Anterior cingulate cortex (tissue), 58 donors: Measurements from ENCODE around the gene ABCB10.
A peak's percentile ranks its signal among the peaks of the same experiment; 100 is the strongest.
"Not testable (repeated sequence)": the region's sequence is repeated elsewhere in the genome, so short reads cannot be mapped to it uniquely, and the experiment has no call there.

Experiments used
- DNase-seq, 58 donors: peaks; one replicate each; lab custom pipeline; 2025; lab: John Stamatoyannopoulos, UW

The ABCB10 gene

DNA sequence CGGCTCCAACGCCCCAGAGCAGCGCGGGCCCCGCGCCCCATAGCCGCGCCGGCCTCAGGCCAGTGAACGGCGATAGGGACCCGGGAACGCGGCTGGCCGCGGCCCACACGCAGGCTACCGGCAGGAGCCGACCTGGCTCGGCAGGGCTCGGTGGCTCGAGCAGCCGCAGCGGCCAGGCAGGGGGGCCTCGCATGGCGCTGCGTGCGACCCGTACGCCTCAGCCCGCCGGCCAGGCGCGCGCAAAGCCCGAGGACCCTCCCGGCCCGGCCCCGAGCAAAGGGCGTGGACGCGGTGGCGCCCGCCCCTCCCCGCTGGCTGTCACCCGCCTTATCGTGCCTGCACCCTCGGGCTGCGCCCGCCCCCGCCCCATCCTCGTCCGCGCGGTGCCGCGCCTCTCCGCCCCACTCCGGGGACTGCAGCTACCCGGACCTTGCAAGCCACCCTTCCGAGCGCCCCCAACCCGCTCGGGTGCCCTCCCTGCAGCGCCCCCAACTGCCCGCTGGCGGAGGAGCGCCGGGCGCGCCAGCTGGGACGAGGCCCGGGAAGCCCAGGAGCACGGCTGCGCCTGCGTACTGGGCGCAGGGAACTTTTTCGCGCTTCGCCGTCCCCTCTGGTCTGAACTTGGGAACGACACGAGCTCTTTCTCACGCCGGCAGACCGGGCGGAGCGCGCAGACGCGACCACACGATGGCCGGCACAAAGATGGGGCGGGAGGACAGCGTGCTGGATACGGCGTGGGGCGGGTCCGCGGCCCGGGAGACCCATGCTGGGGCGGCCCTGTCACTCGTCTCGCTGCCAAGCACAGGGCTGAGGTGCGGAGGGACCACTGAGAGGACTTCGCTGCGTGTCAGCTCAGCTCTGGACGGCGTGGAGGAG is at the start of gene ABCB10:
TSS of gene ABCB10 (minus strand) at position 248 of the 876 bp plus-strand sequence. CDS start at position 193, 55 bp downstream.
- DNase-seq = peak; percentile 70 to 98 (median 95)

- DNase-seq = no peak
Observed at GRCh38 chr1:229607370-229607769, 48.9 kb upstream of the ABCB10 start.

DNA sequence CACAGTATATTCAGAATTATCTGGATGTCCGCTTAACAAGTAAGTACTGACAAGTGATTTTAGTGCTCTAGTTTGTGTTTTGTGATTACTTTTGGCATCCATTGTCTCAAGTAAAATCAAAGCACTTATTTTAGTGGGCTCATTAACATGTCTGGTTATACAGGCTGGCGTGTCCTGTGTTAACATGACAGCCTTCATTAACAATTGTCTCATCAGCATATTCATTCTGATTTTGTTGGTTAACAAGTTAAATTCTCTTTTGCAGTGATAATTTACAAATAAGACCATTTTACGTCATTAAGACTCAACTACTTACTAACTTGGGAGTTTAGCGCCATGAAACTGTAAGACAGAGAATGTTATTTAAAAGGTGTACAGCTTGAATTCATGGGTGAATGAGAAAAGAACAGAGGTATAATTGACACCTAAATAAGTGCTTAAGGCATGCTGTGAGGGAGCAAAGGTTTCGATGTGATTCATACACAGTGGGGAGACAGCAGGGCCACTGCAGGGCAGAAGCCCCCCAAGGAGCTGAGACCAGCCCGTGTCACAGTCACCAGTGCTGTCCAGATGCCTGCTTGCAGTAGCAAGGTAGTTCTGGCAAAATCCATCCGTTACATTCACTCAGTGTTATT is 45.0 kb upstream of the ABCB10 start:
- DNase-seq = no peak

DNA sequence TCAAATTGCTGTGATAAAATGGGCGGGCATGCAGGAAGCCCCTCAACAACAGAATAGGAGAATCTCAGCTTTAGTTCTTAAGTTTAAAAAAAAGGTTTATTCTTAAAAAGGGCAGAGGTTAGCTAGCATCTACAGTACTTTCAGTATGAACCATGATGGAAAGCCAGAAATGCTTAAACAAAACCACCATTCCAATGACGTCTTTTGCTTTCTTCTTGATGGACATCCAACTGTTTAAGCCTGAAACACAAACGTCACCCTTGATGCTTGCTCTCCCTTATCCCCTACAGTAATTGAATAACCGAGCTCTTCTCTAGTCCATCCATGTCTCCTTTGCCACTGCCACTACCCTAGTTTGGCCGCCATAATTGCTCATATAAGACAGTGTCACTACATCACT is 41.7 kb upstream of the ABCB10 start:
- DNase-seq = no peak

GRCh38 chr1:229599218-229599954 is 40.9 kb upstream of the ABCB10 start:
- no peak for DNase-seq

- no peak for DNase-seq
Observed at GRCh38 chr1:229597877-229598276, 39.4 kb upstream of the ABCB10 start.

DNA sequence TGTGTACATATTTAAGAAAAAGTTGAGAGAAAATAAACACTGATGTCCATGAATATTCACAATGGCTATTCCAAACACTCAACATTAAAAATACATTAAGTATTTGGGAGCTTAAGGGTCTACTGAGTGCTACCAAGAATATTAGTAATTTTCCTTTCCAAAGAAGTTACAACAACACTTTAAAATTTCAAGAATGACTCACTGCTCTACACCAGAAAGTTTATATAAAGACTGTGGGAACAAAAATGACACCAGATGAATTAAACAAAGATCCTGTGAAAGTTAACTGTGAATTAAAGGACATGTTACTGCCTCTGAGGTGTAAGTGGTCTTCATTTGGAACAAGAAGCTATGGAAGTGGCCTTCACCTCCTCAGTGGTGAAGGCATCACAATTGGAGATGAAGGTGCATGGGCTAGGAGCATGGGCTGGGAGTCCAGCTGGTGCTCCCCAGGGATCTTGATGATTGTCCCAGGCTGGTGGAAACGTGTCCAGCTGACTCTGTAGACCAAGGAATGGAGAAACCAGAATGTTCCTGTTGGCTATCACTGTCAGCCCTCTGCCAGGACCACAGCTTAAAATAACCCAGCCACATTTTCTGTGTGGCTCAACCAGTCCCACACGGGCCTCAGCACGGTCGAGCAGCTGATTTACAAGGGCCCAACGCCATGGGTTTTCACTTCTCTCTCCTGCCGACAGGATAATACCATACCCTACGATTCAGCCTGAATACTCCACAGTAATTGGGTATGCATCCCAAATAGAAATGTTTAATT is 38.6 kb upstream of the ABCB10 start:
- DNase-seq = peak in 4 of 58 donors; percentile 4 to 28 (median 20)

DNA sequence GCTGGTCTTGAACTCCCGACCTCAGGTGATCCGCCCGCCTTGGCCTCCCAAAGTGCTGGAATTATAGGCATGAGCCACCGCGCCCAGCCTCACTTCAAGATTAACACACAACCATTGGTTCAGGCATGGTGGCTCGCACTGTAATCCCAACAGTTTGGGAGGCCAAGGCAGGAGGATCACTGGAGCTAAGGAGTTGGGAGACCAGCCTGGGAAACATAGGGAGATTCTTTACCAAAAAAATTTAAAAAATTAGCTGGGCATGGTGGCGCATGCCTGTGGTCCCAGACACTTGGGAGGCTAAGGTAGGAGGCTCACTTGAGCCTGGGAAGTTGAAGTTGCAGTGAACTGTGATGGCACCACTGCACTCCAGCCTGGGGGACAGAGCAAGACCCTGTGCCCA is 37.4 kb upstream of the ABCB10 start:
- not testable (repeated sequence) for DNase-seq

DNA sequence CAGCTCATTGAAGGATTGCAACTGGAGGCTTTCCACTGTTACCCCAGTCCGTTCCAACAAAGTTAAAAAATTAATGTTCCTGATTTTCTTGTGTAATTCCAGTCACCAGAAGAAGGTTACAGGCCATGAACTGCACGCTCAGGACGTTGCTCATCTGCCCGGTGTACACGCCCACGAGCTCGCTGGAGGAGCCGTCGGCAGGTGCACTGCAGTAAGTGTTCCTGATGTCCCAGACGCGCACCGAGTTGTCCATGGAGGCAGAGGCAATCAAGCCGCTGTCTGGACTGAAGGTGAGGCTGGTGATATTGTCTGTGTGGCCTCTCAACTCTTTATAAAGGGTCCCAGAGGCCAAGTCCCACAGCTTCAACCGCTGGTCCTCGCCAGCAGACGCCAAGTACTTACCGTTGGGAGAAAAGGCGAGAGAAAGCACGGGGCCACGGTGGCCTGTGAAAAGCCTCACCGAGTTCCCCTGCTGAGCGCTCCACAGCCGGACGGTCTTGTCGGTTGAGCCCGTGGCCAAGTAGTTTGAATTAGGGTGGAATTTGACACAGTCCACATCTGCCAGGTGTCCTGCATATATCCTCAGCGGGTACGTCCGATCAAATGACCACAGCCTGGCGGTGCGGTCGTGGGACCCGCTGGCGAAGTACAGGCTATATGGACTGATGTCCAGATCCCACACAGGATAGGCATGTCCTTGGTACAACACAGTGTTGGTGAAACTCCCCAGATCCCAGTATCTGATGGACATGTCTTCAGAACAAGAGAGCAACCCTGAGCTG is 35.9 kb upstream of the ABCB10 start:
- DNase-seq = no peak

GRCh38 chr1:229593800-229594199 is 35.3 kb upstream of the ABCB10 start:
- DNase-seq = no peak

- DNase-seq = no peak
Observed at GRCh38 chr1:229590119-229590518, 31.6 kb upstream of the ABCB10 start.

DNA sequence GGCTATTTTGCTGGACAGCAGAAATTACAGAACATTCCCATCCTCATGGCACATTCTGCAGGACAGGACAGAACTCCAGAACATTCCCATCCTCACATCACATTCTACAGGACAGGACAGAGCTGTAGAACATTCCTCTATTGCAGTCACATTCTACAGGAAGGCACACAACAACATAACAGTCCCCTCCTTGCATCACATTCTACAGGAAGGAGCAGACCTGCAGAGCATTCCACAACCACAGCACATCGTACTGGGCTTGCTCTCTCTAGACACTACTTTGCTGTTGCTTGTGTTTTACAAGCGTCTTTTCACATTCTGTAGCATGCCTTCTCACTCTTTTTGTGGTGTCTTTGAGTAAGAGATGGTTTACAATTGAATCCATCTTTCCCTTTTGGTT is 26.8 kb upstream of the ABCB10 start:
- DNase-seq = no peak

DNA sequence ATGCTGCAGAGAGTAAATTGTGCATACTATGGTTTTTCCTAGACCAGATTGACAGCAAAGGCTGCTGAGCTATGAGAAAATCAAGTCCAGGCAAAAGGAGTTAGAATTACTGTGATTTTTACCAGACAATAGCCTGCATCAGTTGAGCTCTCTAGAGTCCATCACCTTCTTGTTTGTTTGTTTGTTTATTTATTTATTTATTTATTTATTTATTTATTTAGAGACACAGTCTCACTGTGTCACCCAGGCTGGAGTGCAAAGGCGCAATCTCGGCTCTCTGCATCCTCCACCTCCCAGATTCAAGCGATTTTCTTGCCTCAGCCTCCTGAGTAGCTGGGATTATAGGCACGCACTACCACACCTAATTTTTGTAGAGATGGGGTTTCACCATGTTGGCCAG is 24.2 kb upstream of the ABCB10 start:
- no peak for DNase-seq

DNA sequence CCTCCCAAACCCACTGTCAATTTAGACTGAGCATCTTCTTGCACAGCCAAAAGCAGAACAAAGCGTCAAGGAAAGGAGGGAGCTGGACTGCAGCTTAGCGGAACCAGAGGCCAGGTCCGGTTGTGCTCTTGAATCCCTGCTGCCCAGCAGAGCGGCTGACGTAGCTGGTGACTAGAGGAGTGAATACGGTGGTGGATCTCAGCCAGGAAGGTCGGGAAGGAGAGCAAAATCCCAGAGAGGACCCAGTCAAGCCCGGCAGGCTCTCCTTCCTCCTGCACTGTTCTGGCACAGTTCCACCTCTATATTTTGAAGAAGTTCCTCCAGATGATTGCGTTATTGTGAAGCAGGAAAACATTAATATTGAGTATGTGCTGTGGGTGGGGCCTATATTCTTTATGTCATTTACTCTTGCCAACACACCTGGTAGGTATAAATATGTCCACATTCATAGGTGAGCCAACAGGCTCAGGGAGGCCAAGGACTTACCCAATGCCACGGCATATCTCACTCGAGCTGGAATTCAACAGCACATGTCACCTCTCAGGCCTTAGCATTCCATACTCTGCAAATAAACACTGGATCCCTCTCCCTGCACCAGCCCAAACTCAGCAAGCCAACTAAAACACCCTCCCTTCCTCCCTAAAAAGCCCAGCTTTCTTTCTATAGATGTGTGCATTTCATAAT is 23.6 kb upstream of the ABCB10 start:
- DNase-seq = peak in 16 of 58 donors; percentile 6 to 47 (median 14)

DNA sequence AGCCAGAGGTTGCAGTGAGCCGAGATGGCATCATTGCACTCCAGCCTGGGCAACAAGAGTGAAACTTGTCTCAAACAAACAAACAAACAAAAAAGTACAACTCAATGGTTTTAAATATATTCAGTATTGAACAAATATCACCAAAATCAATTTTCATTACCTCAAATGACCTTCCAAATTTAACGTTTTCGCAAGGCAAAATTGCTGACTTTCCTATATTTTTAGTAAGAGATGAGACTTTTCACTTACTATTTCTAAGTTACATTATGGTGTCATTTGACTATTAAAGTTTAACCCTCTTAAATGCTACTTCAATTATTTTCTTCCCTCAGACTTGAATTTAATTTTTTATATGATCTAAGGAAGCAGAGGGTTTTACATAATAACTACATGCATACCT is 23.0 kb upstream of the ABCB10 start:
- DNase-seq = no peak

DNA sequence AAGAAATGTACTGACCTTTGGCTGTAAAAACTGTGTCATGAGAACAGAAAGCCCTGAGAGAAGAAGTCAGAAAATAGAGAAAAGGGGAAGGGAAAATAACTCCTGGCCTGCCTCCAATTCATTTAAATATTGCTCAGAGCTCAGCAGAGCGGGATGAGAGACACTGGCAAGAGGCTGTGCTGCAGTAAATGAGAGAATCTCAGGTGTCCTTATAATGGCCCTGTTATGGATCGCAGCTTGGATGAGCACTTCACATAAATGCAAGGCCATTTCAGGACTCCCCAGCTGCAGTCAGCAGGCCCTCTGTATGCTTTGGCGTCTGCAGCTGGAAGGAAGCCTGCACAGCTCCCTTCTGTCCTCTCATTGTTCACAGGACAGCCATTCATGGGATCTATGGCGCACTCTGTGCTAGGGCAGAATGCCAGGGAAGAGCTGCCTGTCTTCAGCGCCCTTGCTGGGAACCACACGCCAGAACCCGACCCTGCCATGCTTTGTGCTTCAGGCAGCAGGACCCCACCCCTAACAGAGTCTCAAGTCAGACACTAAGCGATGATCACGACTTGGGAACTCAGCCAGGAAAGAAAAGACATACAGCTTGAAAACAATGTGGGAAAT is 20.7 kb upstream of the ABCB10 start:
- peak in 57 of 58 donors; percentile 16 to 94 (median 78) for DNase-seq

- DNase-seq = peak in 6 of 58 donors; percentile 5 to 61 (median 39)
Observed at GRCh38 chr1:229578168-229579058, 19.9 kb upstream of the ABCB10 start.
